Parathyroid adenoma (tissue), 2 donors: ENCODE data around the gene AGXT.

Source experiments
- H2AFZ ChIP-seq: fragments of 300-600 bp; sonication (generic); one replicate; pipeline ENCODE4 v1.7.0; 2017; ENCODE audit warnings: antibody characterized with exemption, mild to moderate bottlenecking
- H3K27ac ChIP-seq: fragments of 300-600 bp; sonication (generic); one replicate; pipeline ENCODE4 v1.7.0; 2017
- H3K27me3 ChIP-seq: fragments of 300-600 bp; sonication (generic); one replicate; pipeline ENCODE4 v1.7.0; 2017; ENCODE audit warnings: low read length; ENCODE audit not compliant: control insufficient read depth, insufficient read depth
- H3K36me3 ChIP-seq: fragments of 300-600 bp; sonication (generic); one replicate; pipeline ENCODE4 v1.7.0; 2017; ENCODE audit warnings: low read length; ENCODE audit not compliant: control insufficient read depth, insufficient read depth
- H3K4me1 ChIP-seq: fragments of 300-600 bp; sonication (generic); one replicate; pipeline ENCODE4 v1.7.0; 2017; ENCODE audit warnings: control low read depth
- H3K4me2 ChIP-seq: fragments of 300-600 bp; sonication (generic); one replicate; pipeline ENCODE4 v1.7.0; 2017; ENCODE audit warnings: low read length
- H3K4me3 ChIP-seq: fragments of 300-600 bp; sonication (generic); one replicate; pipeline ENCODE4 v1.7.0; 2017; ENCODE audit warnings: low read depth, low read length
- H3K79me2 ChIP-seq: fragments of 300-600 bp; sonication (generic); one replicate; pipeline ENCODE4 v1.7.0; 2017; ENCODE audit warnings: control low read depth
- H3K9ac ChIP-seq: fragments of 300-600 bp; sonication (generic); one replicate; pipeline ENCODE4 v1.7.0; 2017; ENCODE audit warnings: mild to moderate bottlenecking
- H3K9me3 ChIP-seq: fragments of 300-600 bp; sonication (generic); one replicate; pipeline ENCODE4 v1.7.0; 2017; ENCODE audit warnings: low read length; ENCODE audit not compliant: control insufficient read depth
- TF ChIP-seq, protein P1 (sequence below): fragments of 300-600 bp; sonication (generic); IDR thresholded peaks from one replicate; pipeline ENCODE4 v1.7.0; 2017; ENCODE audit warnings: antibody characterized with exemption, mild to moderate bottlenecking
- donor health status: primary hyperparathyroidism.

The AGXT gene

GRCh38 chr2:240852671-240853314, 15.8 kb upstream of the AGXT start:
- Histone ChIP-seq H3K4me1 (no peaks in the 10 kb centered on the region), H3K79me2 (no peaks in the 10 kb centered on the region), H3K27me3 (no peaks in the 10 kb centered on the region), H3K36me3 (no peaks in the 10 kb centered on the region), H3K4me3 (no peak overlapping the region), H3K9me3 (no peaks in the 10 kb centered on the region), H3K4me2 (no peak overlapping the region), H3K9ac (no peak overlapping the region), H2AFZ (no peak overlapping the region), H3K27ac (no peak overlapping the region)
- TF ChIP-seq, protein P1, sequence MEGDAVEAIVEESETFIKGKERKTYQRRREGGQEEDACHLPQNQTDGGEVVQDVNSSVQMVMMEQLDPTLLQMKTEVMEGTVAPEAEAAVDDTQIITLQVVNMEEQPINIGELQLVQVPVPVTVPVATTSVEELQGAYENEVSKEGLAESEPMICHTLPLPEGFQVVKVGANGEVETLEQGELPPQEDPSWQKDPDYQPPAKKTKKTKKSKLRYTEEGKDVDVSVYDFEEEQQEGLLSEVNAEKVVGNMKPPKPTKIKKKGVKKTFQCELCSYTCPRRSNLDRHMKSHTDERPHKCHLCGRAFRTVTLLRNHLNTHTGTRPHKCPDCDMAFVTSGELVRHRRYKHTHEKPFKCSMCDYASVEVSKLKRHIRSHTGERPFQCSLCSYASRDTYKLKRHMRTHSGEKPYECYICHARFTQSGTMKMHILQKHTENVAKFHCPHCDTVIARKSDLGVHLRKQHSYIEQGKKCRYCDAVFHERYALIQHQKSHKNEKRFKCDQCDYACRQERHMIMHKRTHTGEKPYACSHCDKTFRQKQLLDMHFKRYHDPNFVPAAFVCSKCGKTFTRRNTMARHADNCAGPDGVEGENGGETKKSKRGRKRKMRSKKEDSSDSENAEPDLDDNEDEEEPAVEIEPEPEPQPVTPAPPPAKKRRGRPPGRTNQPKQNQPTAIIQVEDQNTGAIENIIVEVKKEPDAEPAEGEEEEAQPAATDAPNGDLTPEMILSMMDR = no peak

DNA sequence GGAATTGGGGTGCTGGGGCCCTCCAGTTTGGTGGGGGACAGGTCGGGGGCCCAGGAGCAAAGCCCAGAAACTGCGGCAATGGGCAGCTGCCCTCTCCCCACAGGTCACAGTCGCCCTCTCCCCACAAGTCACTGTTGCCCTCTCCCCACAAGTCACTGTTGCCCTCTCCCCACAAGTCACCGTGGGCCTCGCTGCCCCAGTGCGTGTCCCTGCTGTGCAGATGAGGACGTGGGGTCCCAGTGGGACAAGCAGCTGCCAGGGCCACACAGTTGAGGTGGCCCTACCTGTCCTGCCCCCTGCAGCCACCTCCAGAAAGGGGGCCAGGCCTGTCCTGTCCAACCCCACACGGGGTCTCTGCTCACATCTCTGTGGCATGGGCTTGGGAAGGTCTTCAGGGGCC, 13.0 kb upstream of the AGXT start:
- Histone ChIP-seq H3K9me3 (no peaks in the 10 kb centered on the region), H3K4me3 (no peak overlapping the region), H3K4me1 (no peaks in the 10 kb centered on the region), H3K79me2 (no peaks in the 10 kb centered on the region), H2AFZ (no peak overlapping the region), H3K27ac (no peak overlapping the region), H3K36me3 (no peaks in the 10 kb centered on the region), H3K9ac (no peak overlapping the region), H3K27me3 (no peaks in the 10 kb centered on the region), H3K4me2 (no peak overlapping the region)
- TF ChIP-seq, protein P1 = no peak

GRCh38 chr2:240856151-240856980, 12.3 kb upstream of the AGXT start:
- Histone ChIP-seq H3K4me2 (no peak overlapping the region), H3K27ac (no peak overlapping the region), H3K27me3 (no peaks in the 10 kb centered on the region), H3K9ac (no peak overlapping the region), H3K79me2 (no peaks in the 10 kb centered on the region), H2AFZ (no peak overlapping the region), H3K4me3 (no peak overlapping the region), H3K9me3 (no peaks in the 10 kb centered on the region), H3K4me1 (no peaks in the 10 kb centered on the region), H3K36me3 (no peaks in the 10 kb centered on the region)
- TF ChIP-seq, protein P1 = no peak

DNA sequence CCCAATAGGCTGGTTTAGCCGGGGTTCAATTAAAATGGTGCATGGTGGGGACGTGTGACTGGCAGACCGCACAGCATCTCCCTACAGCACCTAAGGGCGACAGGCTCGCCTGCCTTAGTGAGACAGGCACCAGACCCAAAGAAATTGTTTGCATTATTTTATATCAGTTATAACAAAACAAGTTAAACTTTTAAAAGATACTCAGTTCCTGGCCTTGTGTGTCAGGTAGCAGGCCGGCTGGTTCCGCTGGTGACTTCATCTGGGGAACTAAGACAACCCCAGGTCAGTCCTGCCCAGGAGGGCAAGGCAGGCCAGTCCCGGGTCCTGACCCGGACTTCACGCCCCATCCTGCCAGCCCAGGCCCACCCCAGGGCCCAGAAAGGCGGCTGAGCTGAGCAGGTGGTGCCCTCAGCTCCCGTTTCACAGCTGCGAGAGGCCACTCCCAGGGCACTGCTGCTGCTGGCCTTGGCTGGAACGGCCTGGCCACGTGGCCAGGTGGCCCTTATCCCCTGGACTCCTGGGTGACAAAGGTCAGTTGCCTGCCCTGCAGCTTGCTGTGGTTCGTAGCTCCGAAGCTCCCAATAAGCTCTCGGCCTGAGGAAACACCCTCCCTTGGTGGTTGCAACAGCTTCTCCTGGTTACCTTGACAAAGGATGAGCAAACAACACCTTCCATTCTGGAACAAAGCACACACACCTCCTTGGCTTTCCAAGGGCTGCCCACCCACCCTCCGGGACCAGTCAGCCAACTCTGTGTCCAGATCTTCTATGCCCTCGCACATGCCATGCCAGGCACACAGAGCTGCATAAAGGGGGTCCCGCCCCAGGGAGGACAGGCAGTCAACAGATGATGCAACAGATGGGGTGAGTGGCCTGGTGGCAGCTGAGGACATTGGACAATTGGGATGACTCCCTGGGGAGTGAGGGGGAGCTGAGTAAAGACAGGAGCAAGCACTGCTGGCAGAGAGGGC, 11.3 kb upstream of the AGXT start:
- TF ChIP-seq, protein P1 = no peak
- Histone ChIP-seq H3K4me1 (no peaks in the 10 kb centered on the region), H3K9ac (no peak overlapping the region), H2AFZ (no peak overlapping the region), H3K4me3 (no peak overlapping the region), H3K79me2 (no peaks in the 10 kb centered on the region), H3K36me3 (no peaks in the 10 kb centered on the region), H3K4me2 (no peak overlapping the region), H3K9me3 (no peaks in the 10 kb centered on the region), H3K27ac (no peak overlapping the region), H3K27me3 (no peaks in the 10 kb centered on the region)
